Suprapubic skin (tissue), 4 donors: ENCODE measurements around the gene C11orf21. TPM values are rescaled to one million over a fixed set of nuclear protein-coding genes. Genes with fewer than 3 reads are reported as not detected.
"Not testable (repeated sequence)": the region's sequence is repeated elsewhere in the genome, so short reads cannot be mapped to it uniquely, and the experiment has no call there.

Source experiments
- DNase-seq, 2 donors: peaks; one replicate each; pipeline ENCODE4 v3.0.0-alpha.2; 2019; ENCODE audit warnings: low spot score in 2 of 2
- H3K27ac ChIP-seq: fragments of 200-600 bp; sonication (generic); one replicate; pipeline ENCODE4 v1.5.1; 2019
- H3K27me3 ChIP-seq: fragments of 200-600 bp; sonication (generic); one replicate; pipeline ENCODE4 v1.5.1; 2019
- H3K36me3 ChIP-seq: fragments of 200-600 bp; sonication (generic); one replicate; pipeline ENCODE4 v1.5.1; 2019
- H3K4me1 ChIP-seq: fragments of 200-600 bp; sonication (generic); one replicate; pipeline ENCODE4 v1.5.1; 2019
- H3K4me3 ChIP-seq: fragments of 200-600 bp; sonication (generic); one replicate; pipeline ENCODE4 v1.5.1; 2019; ENCODE audit warnings: mild to moderate bottlenecking
- H3K9me3 ChIP-seq: fragments of 200-600 bp; sonication (generic); one replicate; pipeline ENCODE4 v1.5.1; 2019
- CTCF ChIP-seq, 2 donors: fragments of 200-600 bp in 1 of 2; fragments of 450-650 bp in 1 of 2; sonication (generic) in 1 of 2; IDR thresholded peaks; one replicate each; pipeline ENCODE4 v1.5.1; 2016 to 2019; ENCODE audit warnings: antibody characterized with exemption in 2 of 2, mild to moderate bottlenecking in 1 of 2, moderate library complexity in 1 of 2
- EP300 ChIP-seq: sonication (generic); formaldehyde crosslinking; IDR thresholded peaks from one replicate; pipeline ENCODE4 v1.6.1; 2017; ENCODE audit warnings: antibody characterized with exemption
- POLR2A ChIP-seq, 2 donors: fragments of 450-650 bp; IDR thresholded peaks; one replicate each; pipeline ENCODE4 v1.6.1; 2017; ENCODE audit warnings: antibody characterized with exemption in 2 of 2, mild to moderate bottlenecking in 2 of 2, moderate library complexity in 2 of 2
- POLR2AphosphoS5 ChIP-seq, 3 donors: sonication (generic); formaldehyde crosslinking; IDR thresholded peaks; one replicate each; pipeline ENCODE4 v1.6.1; 2017; ENCODE audit warnings: antibody characterized with exemption in 3 of 3
- WGBS: methylation state at CpG from one replicate; pipeline ENCODE4 v1.1.5; 2018; 5-methylcytosine and 5-hydroxymethylcytosine counted together
- total RNA-seq, 4 donors: library from RNA; depleted of rRNA; stranded (reverse); fragments of >200 nt; gene quantifications; one replicate each; pipeline ENCODE4 v1.1.0, GENCODE V29; 2016

Gene C11orf21
- total RNA-seq, 4 donors from 2014 or later: 1.2 to 2.5 TPM; not detected in 2

GRCh38 chr11:2345050-2345449 lies 43.3 kb upstream of the C11orf21 start:
- Histone ChIP-seq H3K9me3 (peaks cover 10% of the 10 kb centered on the region), H3K27me3 (no peaks in the 10 kb centered on the region), H3K27ac (no peak overlapping the region), H3K36me3 (no peaks in the 10 kb centered on the region), H3K4me1 (no peaks in the 10 kb centered on the region), H3K4me3 (no peak overlapping the region)
- WGBS: 86% methylated on average over 2 of the region's 2 CpGs
- peak in 1 of 2 donors; percentile 4 for DNase-seq
- TF ChIP-seq POLR2AphosphoS5 (IDR thresholded peaks at IDR 0.05): no peak
- no peak for TF ChIP-seq EP300
- no peak for TF ChIP-seq POLR2A (IDR thresholded peaks at IDR 0.05)
- no peak for TF ChIP-seq CTCF (IDR thresholded peaks at IDR 0.05)

GRCh38 chr11:2343502-2343901 lies 41.8 kb upstream of the C11orf21 start:
- H3K36me3 ChIP-seq: no peaks in the 10 kb centered on the region
- H3K4me1 ChIP-seq: no peaks in the 10 kb centered on the region
- 78% methylated on average over 4 of the region's 4 CpGs for WGBS
- H3K27ac ChIP-seq: no peak overlapping the region
- peaks cover 3% of the 10 kb centered on the region for H3K9me3 ChIP-seq
- H3K27me3 ChIP-seq: no peaks in the 10 kb centered on the region
- H3K4me3 ChIP-seq: no peak overlapping the region
- no peak for DNase-seq
- no peak for TF ChIP-seq POLR2AphosphoS5 (IDR thresholded peaks at IDR 0.05)
- no peak for TF ChIP-seq CTCF (IDR thresholded peaks at IDR 0.05)
- TF ChIP-seq EP300: no peak
- TF ChIP-seq POLR2A (IDR thresholded peaks at IDR 0.05): no peak

- Histone ChIP-seq H3K27ac (no peak overlapping the region), H3K9me3 (peaks cover 3% of the 10 kb centered on the region), H3K4me3 (no peak overlapping the region), H3K36me3 (no peaks in the 10 kb centered on the region), H3K27me3 (no peaks in the 10 kb centered on the region), H3K4me1 (no peaks in the 10 kb centered on the region)
- peak in 1 of 2 donors; percentile 50 for DNase-seq
- 76% methylated on average over 5 of the region's 5 CpGs for WGBS
- no peak for TF ChIP-seq CTCF (IDR thresholded peaks at IDR 0.05)
- TF ChIP-seq POLR2A (IDR thresholded peaks at IDR 0.05): no peak
- TF ChIP-seq POLR2AphosphoS5 (IDR thresholded peaks at IDR 0.05): no peak
- no peak for TF ChIP-seq EP300
These were observed 41.3 kb upstream of the C11orf21 start for GRCh38 chr11:2342981-2343380.

- Histone ChIP-seq H3K4me3 (no peak overlapping the region), H3K9me3 (peaks cover 3% of the 10 kb centered on the region), H3K27ac (no peak overlapping the region), H3K36me3 (no peaks in the 10 kb centered on the region), H3K27me3 (no peaks in the 10 kb centered on the region), H3K4me1 (no peaks in the 10 kb centered on the region)
- TF ChIP-seq POLR2AphosphoS5 (IDR thresholded peaks at IDR 0.05): no peak
- TF ChIP-seq CTCF (IDR thresholded peaks at IDR 0.05): no peak
- TF ChIP-seq EP300: no peak
- TF ChIP-seq POLR2A (IDR thresholded peaks at IDR 0.05): no peak
- peak in 1 of 2 donors; percentile 28 for DNase-seq
- WGBS: 95% methylated on average over 3 of the region's 3 CpGs
These were observed 40.8 kb upstream of the C11orf21 start for GRCh38 chr11:2342557-2342956.

- DNase-seq: not testable (repeated sequence)
These were observed 37.0 kb upstream of the C11orf21 start for GRCh38 chr11:2338760-2339159.

GRCh38 chr11:2335286-2335685 lies 33.6 kb upstream of the C11orf21 start:
- DNase-seq, H3K27me3 ChIP-seq, H3K4me3 ChIP-seq, H3K4me1 ChIP-seq, H3K27ac ChIP-seq, H3K9me3 ChIP-seq, H3K36me3 ChIP-seq: not testable (repeated sequence)
- whole genome bisulfite sequencing: 84% methylated on average over 18 of the region's 18 CpGs

More at GRCh38 chr11:2338760-2339159, 37.0 kb upstream of the C11orf21 start:
- not testable (repeated sequence) for H3K4me3 ChIP-seq, H3K9me3 ChIP-seq, H3K27ac ChIP-seq, H3K27me3 ChIP-seq, H3K36me3 ChIP-seq, H3K4me1 ChIP-seq
- WGBS: 75% methylated on average over 8 of the region's 8 CpGs

GRCh38 chr11:2333486-2334205 lies 31.9 kb upstream of the C11orf21 start:
- H3K27me3 ChIP-seq, DNase-seq, H3K4me1 ChIP-seq, H3K27ac ChIP-seq, H3K36me3 ChIP-seq, H3K9me3 ChIP-seq, H3K4me3 ChIP-seq: not testable (repeated sequence)
- 100% methylated on average over 1 of the region's 4 CpGs for WGBS

GRCh38 chr11:2332569-2332968 lies 30.9 kb upstream of the C11orf21 start:
- H3K9me3 ChIP-seq, H3K4me1 ChIP-seq, DNase-seq, H3K27ac ChIP-seq, H3K27me3 ChIP-seq, H3K4me3 ChIP-seq, H3K36me3 ChIP-seq: not testable (repeated sequence)
- 98% methylated on average over 5 of the region's 29 CpGs for WGBS
